Neural cell (in vitro differentiated cells): ENCODE results near the gene ATP1B1. TPM values are rescaled to one million over a fixed set of nuclear protein-coding genes. Genes with fewer than 3 reads are reported as not detected.

Experiments
- H2AFZ ChIP-seq: fragments of 200-600, 300-800 bp; sonication (generic), shearing (Covaris generic); 2 replicates; pipeline ENCODE4 v1.6.0; 2014; ENCODE audit warnings: low read depth, mild to moderate bottlenecking, antibody characterized with exemption, low read length, moderate library complexity
- H3F3A ChIP-seq: fragments of 200-600 bp; shearing (Covaris generic); 2 replicates; pipeline ENCODE4 v1.6.1; 2016; ENCODE audit warnings: mild to moderate bottlenecking, moderate library complexity, mixed read lengths, antibody characterized with exemption, low read length; ENCODE audit not compliant: insufficient read depth, poor library complexity, severe bottlenecking
- H3K27ac ChIP-seq: fragments of 200-600, 300-800 bp; sonication (generic), shearing (Covaris generic); 2 replicates; pipeline ENCODE4 v1.5.1; 2014; ENCODE audit warnings: mild to moderate bottlenecking, low read length, moderate library complexity
- H3K27me3 ChIP-seq: fragments of 300-800, 200-600 bp; sonication (generic), shearing (Covaris generic); 2 replicates; pipeline ENCODE4 v1.6.0; 2014; ENCODE audit warnings: mild to moderate bottlenecking, low read depth, low read length, moderate library complexity; ENCODE audit not compliant: insufficient read depth
- H3K36me3 ChIP-seq: fragments of 300-800, 200-600 bp; sonication (generic), shearing (Covaris generic); 2 replicates; pipeline ENCODE4 v1.5.1; 2014; ENCODE audit warnings: mild to moderate bottlenecking, antibody characterized with exemption, low read length, moderate library complexity; ENCODE audit not compliant: insufficient read depth
- H3K4me2 ChIP-seq: fragments of 300-800, 200-600 bp; sonication (generic), shearing (Covaris generic); 2 replicates; pipeline ENCODE4 v1.6.0; 2014; ENCODE audit warnings: mild to moderate bottlenecking, low read length
- H3K4me3 ChIP-seq: fragments of 300-800, 200-600 bp; sonication (generic), shearing (Covaris generic); 2 replicates; pipeline ENCODE4 v1.5.1; 2014; ENCODE audit warnings: mild to moderate bottlenecking, low read length, moderate library complexity
- H3K79me2 ChIP-seq: fragments of 200-600 bp; shearing (Covaris generic); replicated peaks from 2 replicates; pipeline ENCODE4 v1.6.0; 2014; ENCODE audit warnings: mild to moderate bottlenecking, low read length, moderate library complexity; ENCODE audit not compliant: insufficient read depth
- H3K9ac ChIP-seq: fragments of 300-800, 200-600 bp; sonication (generic), shearing (Covaris generic); 2 replicates; pipeline ENCODE4 v1.6.1; 2016; ENCODE audit warnings: mild to moderate bottlenecking, low read length, mixed read lengths
- H3K9me2 ChIP-seq: fragments of 200-600 bp; shearing (Covaris generic); 2 replicates; pipeline ENCODE4 v1.6.1; 2016; ENCODE audit warnings: mild to moderate bottlenecking, low read length, mixed read lengths; ENCODE audit not compliant: insufficient read depth
- H3K9me3 ChIP-seq: fragments of 200-600, 300-800 bp; sonication (generic), shearing (Covaris generic); 2 replicates; pipeline ENCODE4 v1.6.1; 2016; ENCODE audit warnings: mild to moderate bottlenecking, mixed run types, low read length, moderate library complexity, mixed read lengths
- H4K20me1 ChIP-seq: fragments of 200-600 bp; shearing (Covaris generic); 2 replicates; pipeline ENCODE4 v1.6.1; 2016; ENCODE audit warnings: mild to moderate bottlenecking, mixed run types; ENCODE audit not compliant: insufficient read depth
- CTCF ChIP-seq: fragments of 450-650 bp; IDR thresholded peaks from 2 replicates; pipeline ENCODE4 v1.5.1; 2014; ENCODE audit warnings: antibody characterized with exemption, mild to moderate bottlenecking, moderate library complexity; ENCODE audit not compliant: poor library complexity, severe bottlenecking
- EP300 ChIP-seq: fragments of 450-650 bp; conservative IDR thresholded peaks from 2 replicates; pipeline ENCODE4 v1.6.1; 2014; ENCODE audit warnings: antibody characterized with exemption, mild to moderate bottlenecking, moderate library complexity; ENCODE audit not compliant: poor library complexity, severe bottlenecking
- EZH2 ChIP-seq: fragments of 200-600, 300-800 bp; shearing (Covaris generic), sonication (generic); IDR thresholded peaks from 2 replicates; pipeline ENCODE4 v1.6.1; 2014; ENCODE audit warnings: antibody characterized with exemption, low read length, borderline replicate concordance, mild to moderate bottlenecking; ENCODE audit not compliant: insufficient read depth, poor library complexity, severe bottlenecking
- MXI1 ChIP-seq: fragments of 450-650 bp; conservative IDR thresholded peaks from 2 replicates; pipeline ENCODE4 v1.6.1; 2014; ENCODE audit warnings: antibody characterized with exemption, mild to moderate bottlenecking; ENCODE audit not compliant: poor library complexity, severe bottlenecking
- POLR2AphosphoS5 ChIP-seq: IDR thresholded peaks from 2 replicates; pipeline ENCODE4 v1.6.1; 2012
- RAD21 ChIP-seq: fragments of 450-650 bp; conservative IDR thresholded peaks from 2 replicates; pipeline ENCODE4 v1.6.1; 2014; ENCODE audit warnings: antibody characterized with exemption, mild to moderate bottlenecking, moderate library complexity
- REST ChIP-seq: IDR thresholded peaks from 2 replicates; pipeline ENCODE4 v1.6.1; 2012; ENCODE audit warnings: borderline replicate concordance
- SMC3 ChIP-seq: fragments of 450-650 bp; conservative IDR thresholded peaks from 2 replicates; pipeline ENCODE4 v1.6.1; 2014; ENCODE audit warnings: antibody characterized with exemption, mild to moderate bottlenecking, moderate library complexity; ENCODE audit not compliant: poor library complexity
- TAF1 ChIP-seq: IDR thresholded peaks from 2 replicates; pipeline ENCODE4 v1.6.1; 2012; ENCODE audit warnings: low read depth
- polyA plus RNA-seq: library from polyadenylated mRNA; depleted of rRNA; stranded (reverse); fragments of >200 nt; gene quantifications from 2 replicates; pipeline ENCODE4 v1.2.3, GENCODE V29; 2014

Gene ATP1B1
- polyA plus RNA-seq, 1 donor from 2014 or later, result 114 TPM

GRCh38 chr1:169110689-169111447 lies 4.4 kb downstream of the ATP1B1 start:
- Histone ChIP-seq H4K20me1 (no peaks in the 10 kb centered on the region), H3K4me2 (peak overlapping the region; percentile 99), H3K27me3 (no peaks in the 10 kb centered on the region), H3K9me3 (no peaks in the 10 kb centered on the region), H3K9me2 (no peaks in the 10 kb centered on the region), H3K4me3 (peak overlapping the region; percentile 92), H3K36me3 (peaks cover 20% of the 10 kb centered on the region), H2AFZ (no peak overlapping the region), H3K27ac (peak overlapping the region; percentile 93), H3F3A (no peaks in the 10 kb centered on the region), H3K9ac (peak overlapping the region; percentile 96), H3K79me2 (peaks cover 59% of the 10 kb centered on the region)
- TF ChIP-seq SMC3, result no peak
- no peak for TF ChIP-seq POLR2AphosphoS5
- no peak for TF ChIP-seq REST
- peak; percentile 6 for TF ChIP-seq TAF1

- H2AFZ ChIP-seq, result no peak overlapping the region
- peaks cover 59% of the 10 kb centered on the region for H3K79me2 ChIP-seq
- H3K9me3 ChIP-seq, result no peaks in the 10 kb centered on the region
- H3K4me3 ChIP-seq, result peak overlapping the region; percentile 92
- H3K4me2 ChIP-seq, result peak overlapping the region; percentile 99
- no peaks in the 10 kb centered on the region for H3K27me3 ChIP-seq
- H3K9ac ChIP-seq, result peak overlapping the region; percentile 96
- H3K9me2 ChIP-seq, result no peaks in the 10 kb centered on the region
- H3K27ac ChIP-seq, result peak overlapping the region; percentile 93
- no peak for TF ChIP-seq SMC3
- no peak for TF ChIP-seq RAD21
- no peak for TF ChIP-seq EP300
- no peak for TF ChIP-seq REST
- no peak for TF ChIP-seq MXI1
- no peak for TF ChIP-seq EZH2
- no peak for TF ChIP-seq TAF1
- no peak for TF ChIP-seq CTCF
- no peak for TF ChIP-seq POLR2AphosphoS5
- peaks cover 23% of the 10 kb centered on the region for H3K36me3 ChIP-seq
- H3F3A ChIP-seq, result no peaks in the 10 kb centered on the region
- H4K20me1 ChIP-seq, result no peaks in the 10 kb centered on the region
Measured at GRCh38 chr1:169111472-169111871, 5.0 kb downstream of the ATP1B1 start.
